SK-N-SH treated with all-trans-retinoic acid at 6 μM for 48 hours (cell line): Measurements from ENCODE around the gene AMPD3.

Source experiments
- ATAC-seq: fragments of 200-7000 bp; cut with Tn5 transposase; 3 replicates; pipeline ENCODE4 v1.9.1; 2020; ENCODE audit warnings: mild to moderate bottlenecking, moderate library complexity
- ARNTL ChIP-seq: fragments of 450-650 bp; formaldehyde crosslinking; IDR thresholded peaks from 2 replicates; pipeline ENCODE4 v1.5.0; 2020; ENCODE audit warnings: low read depth, mild to moderate bottlenecking, moderate library complexity, borderline replicate concordance
- BACH2 ChIP-seq: fragments of 250-450 bp; sonication (Bioruptor Pico); IDR thresholded peaks from 2 replicates; pipeline ENCODE4 v1.9.0; 2021; ENCODE audit warnings: mild to moderate bottlenecking, borderline replicate concordance
- CREB5 ChIP-seq: fragments of 250-450 bp; sonication (Bioruptor Pico); IDR thresholded peaks from 2 replicates; pipeline ENCODE4 v1.5.1; 2020; ENCODE audit warnings: low read depth, mild to moderate bottlenecking, moderate library complexity
- CSDC2 ChIP-seq: fragments of 250-450 bp; sonication (Bioruptor Pico); IDR thresholded peaks from 2 replicates; pipeline ENCODE4 v1.5.0; 2020; ENCODE audit warnings: mild to moderate bottlenecking, moderate library complexity
- CSRNP3 ChIP-seq: fragments of 250-450 bp; sonication (Bioruptor Pico); IDR thresholded peaks from 2 replicates; pipeline ENCODE4 v1.5.1; 2021; ENCODE audit warnings: mild to moderate bottlenecking, moderate library complexity
- ESRRG ChIP-seq: fragments of 250-450 bp; sonication (Bioruptor Pico); IDR thresholded peaks from 2 replicates; pipeline ENCODE4 v1.6.1; 2021; ENCODE audit warnings: mild to moderate bottlenecking
- GLIS3 ChIP-seq: fragments of 250-450 bp; sonication (Bioruptor Pico); IDR thresholded peaks from 2 replicates; pipeline ENCODE4 v1.5.0; 2020; ENCODE audit warnings: mild to moderate bottlenecking, moderate library complexity
- ISL1 ChIP-seq: fragments of 250-450 bp; sonication (Bioruptor Pico); IDR thresholded peaks from 2 replicates; pipeline ENCODE4 v2.1.2; 2022; ENCODE audit warnings: mild to moderate bottlenecking, moderate library complexity
- OSR1 ChIP-seq: fragments of 250-450 bp; sonication (Bioruptor Pico); IDR thresholded peaks from 2 replicates; pipeline ENCODE4 v1.8.0; 2022; ENCODE audit warnings: moderate library complexity, mild to moderate bottlenecking, inconsistent platforms
- PATZ1 ChIP-seq: fragments of 250-450 bp; sonication (Bioruptor Pico); IDR thresholded peaks from 2 replicates; pipeline ENCODE4 v1.8.0; 2020; ENCODE audit warnings: mild to moderate bottlenecking, moderate library complexity, borderline replicate concordance
- POU6F1 ChIP-seq: fragments of 250-450 bp; sonication (Bioruptor Pico); IDR thresholded peaks from 2 replicates; pipeline ENCODE4 v1.8.0; 2021; ENCODE audit warnings: low read depth, mild to moderate bottlenecking, moderate library complexity, borderline replicate concordance
- PPARA ChIP-seq: fragments of 250-450 bp; sonication (Bioruptor Pico); IDR thresholded peaks from 2 replicates; pipeline ENCODE4 v1.5.0; 2020; ENCODE audit warnings: mild to moderate bottlenecking, borderline replicate concordance
- RARB ChIP-seq: fragments of 250-450 bp; sonication (Bioruptor Pico); IDR thresholded peaks from 2 replicates; pipeline ENCODE4 v1.8.0; 2021; ENCODE audit warnings: mild to moderate bottlenecking, moderate library complexity
- SNAI2 ChIP-seq: fragments of 250-450 bp; sonication (Bioruptor Pico); IDR thresholded peaks from 2 replicates; pipeline ENCODE4 v1.5.0; 2020; ENCODE audit warnings: mild to moderate bottlenecking, moderate library complexity
- TCF4 ChIP-seq: fragments of 250-450 bp; sonication (Bioruptor Pico); IDR thresholded peaks from 2 replicates; pipeline ENCODE4 v1.8.0; 2021; ENCODE audit warnings: mild to moderate bottlenecking, moderate library complexity, borderline replicate concordance
- TOX ChIP-seq: fragments of 250-450 bp; sonication (Bioruptor Pico); IDR thresholded peaks from 2 replicates; pipeline ENCODE4 v1.8.0; 2021; ENCODE audit warnings: mild to moderate bottlenecking, moderate library complexity, borderline replicate concordance
- ZC3H10 ChIP-seq: fragments of 250-450 bp; sonication (Bioruptor Pico); IDR thresholded peaks from 2 replicates; pipeline ENCODE4 v1.5.1; 2021; ENCODE audit warnings: mild to moderate bottlenecking, moderate library complexity
- ZFP3 ChIP-seq: fragments of 250-450 bp; sonication (Bioruptor Pico); IDR thresholded peaks from 2 replicates; pipeline ENCODE4 v1.5.0; 2020; ENCODE audit warnings: mild to moderate bottlenecking, moderate library complexity
- ZFP30 ChIP-seq: fragments of 450-650 bp; formaldehyde crosslinking; IDR thresholded peaks from 2 replicates; pipeline ENCODE4 v1.5.0; 2022; ENCODE audit warnings: mild to moderate bottlenecking, moderate library complexity
- ZNF565 ChIP-seq: fragments of 450-650 bp; formaldehyde crosslinking; conservative IDR thresholded peaks from 2 replicates; pipeline ENCODE4 v1.5.0; 2020; ENCODE audit warnings: low read depth, mild to moderate bottlenecking, moderate library complexity
- ZNF8 ChIP-seq: fragments of 450-650 bp; formaldehyde crosslinking; IDR thresholded peaks from 2 replicates; pipeline ENCODE4 v1.5.0; 2020; ENCODE audit warnings: mild to moderate bottlenecking, moderate library complexity

The AMPD3 gene

GRCh38 chr11:10494636-10495463 is 39.8 kb downstream of the AMPD3 start:
- TF ChIP-seq GLIS3 (CRISPR knock-in tag) = no peak
- TF ChIP-seq ZFP30 (CRISPR knock-in tag) = no peak
- TF ChIP-seq ZC3H10 = no peak
- no peak for TF ChIP-seq SNAI2 (CRISPR knock-in tag)
- TF ChIP-seq TOX (CRISPR knock-in tag) = no peak
- no peak for TF ChIP-seq CSRNP3 (CRISPR knock-in tag)
- no peak for TF ChIP-seq ISL1 (CRISPR knock-in tag)
- TF ChIP-seq ESRRG (CRISPR knock-in tag) = no peak
- no peak for TF ChIP-seq PPARA

GRCh38 chr11:10495464-10495786 is 40.4 kb downstream of the AMPD3 start:
- ATAC-seq = no peak
- no peak for TF ChIP-seq ARNTL
- no peak for TF ChIP-seq BACH2 (CRISPR knock-in tag)
- TF ChIP-seq ZNF8 (CRISPR knock-in tag) = no peak
- no peak for TF ChIP-seq ESRRG (CRISPR knock-in tag)
- no peak for TF ChIP-seq CSRNP3 (CRISPR knock-in tag)
- no peak for TF ChIP-seq SNAI2 (CRISPR knock-in tag)
- no peak for TF ChIP-seq CSDC2 (CRISPR knock-in tag)
- TF ChIP-seq OSR1 (CRISPR knock-in tag) = no peak

More at GRCh38 chr11:10494636-10495463, 39.8 kb downstream of the AMPD3 start:
- no peak for ATAC-seq

GRCh38 chr11:10496296-10496936 is 41.4 kb downstream of the AMPD3 start:
- TF ChIP-seq ZC3H10 (no peak), PATZ1 (CRISPR knock-in tag) (no peak), ESRRG (CRISPR knock-in tag) (no peak)

GRCh38 chr11:10497371-10498021 is 42.4 kb downstream of the AMPD3 start:
- ATAC-seq = no peak
- TF ChIP-seq POU6F1 (CRISPR knock-in tag) = no peak
- no peak for TF ChIP-seq ZC3H10
- TF ChIP-seq ZFP3 = no peak
- TF ChIP-seq TCF4 (CRISPR knock-in tag) = no peak
- TF ChIP-seq CREB5 (CRISPR knock-in tag) = no peak
- no peak for TF ChIP-seq GLIS3 (CRISPR knock-in tag)
- no peak for TF ChIP-seq OSR1 (CRISPR knock-in tag)
- TF ChIP-seq ESRRG (CRISPR knock-in tag) = no peak
- no peak for TF ChIP-seq SNAI2 (CRISPR knock-in tag)
- TF ChIP-seq CSRNP3 (CRISPR knock-in tag) = no peak
- TF ChIP-seq ZNF8 (CRISPR knock-in tag) = no peak
- no peak for TF ChIP-seq TOX (CRISPR knock-in tag)
- TF ChIP-seq CSDC2 (CRISPR knock-in tag) = no peak
- no peak for TF ChIP-seq ZFP30 (CRISPR knock-in tag)
- no peak for TF ChIP-seq ZNF565 (CRISPR knock-in tag)
- TF ChIP-seq RARB (CRISPR knock-in tag) = no peak

More at GRCh38 chr11:10496296-10496936, 41.4 kb downstream of the AMPD3 start:
- no peak for ATAC-seq
